ENCODE data around the gene ATXN8OS. TPM values are rescaled to one million over a fixed set of nuclear protein-coding genes. Genes with fewer than 3 reads are reported as not detected.
A peak's percentile ranks its signal among the peaks of the same experiment; 100 is the strongest.

Gene ATXN8OS
- total RNA-seq, 4 donors from 2014 or later = not detected

GRCh38 chr13:70098669-70099068 lies 9.0 kb upstream of the ATXN8OS start:
- H3K9me3 ChIP-seq = no peaks in the 10 kb centered on the region
- H3K27me3 ChIP-seq = no peaks in the 10 kb centered on the region
- TF ChIP-seq CTCF (IDR thresholded peaks at IDR 0.05) = peak in 1 of 6 experiments; percentile 16
- no peak for TF ChIP-seq POLR2A (IDR thresholded peaks at IDR 0.05)
- no peak for DNase-seq
- H3K27ac ChIP-seq = no peak overlapping the region
- no peaks in the 10 kb centered on the region for H3K4me1 ChIP-seq
- H3K36me3 ChIP-seq = no peaks in the 10 kb centered on the region
- no peak overlapping the region for H3K4me3 ChIP-seq

GRCh38 chr13:70104481-70104880 lies 3.1 kb upstream of the ATXN8OS start:
- no peaks in the 10 kb centered on the region for H3K9me3 ChIP-seq
- H3K27me3 ChIP-seq = no peaks in the 10 kb centered on the region
- no peak for TF ChIP-seq CTCF (IDR thresholded peaks at IDR 0.05)
- no peak for TF ChIP-seq POLR2A (IDR thresholded peaks at IDR 0.05)
- no peak overlapping the region for H3K4me3 ChIP-seq
- H3K27ac ChIP-seq = no peak overlapping the region
- DNase-seq = no peak
- no peaks in the 10 kb centered on the region for H3K4me1 ChIP-seq
- no peaks in the 10 kb centered on the region for H3K36me3 ChIP-seq

- TF ChIP-seq CTCF (IDR thresholded peaks at IDR 0.05) = no peak
- TF ChIP-seq POLR2A (IDR thresholded peaks at IDR 0.05) = no peak
- Histone ChIP-seq H3K36me3 (no peaks in the 10 kb centered on the region), H3K9me3 (no peaks in the 10 kb centered on the region), H3K27ac (no peak overlapping the region), H3K27me3 (no peaks in the 10 kb centered on the region), H3K4me1 (no peaks in the 10 kb centered on the region), H3K4me3 (no peak overlapping the region)
- DNase-seq = no peak
Measured at GRCh38 chr13:70107125-70107497, 515 bp upstream of the ATXN8OS start.

GRCh38 chr13:70108356-70109105 lies 905 bp downstream of the ATXN8OS start, which contains the start of gene KLHL1:
Gene KLHL1, minus strand, starts transcription at chr13:70108452. Its CDS starts 753 bp downstream, at chr13:70107699.
- no peak for TF ChIP-seq CTCF (IDR thresholded peaks at IDR 0.05)
- TF ChIP-seq POLR2A (IDR thresholded peaks at IDR 0.05) = no peak
- no peak within 1 kb of the TSS for H3K27ac ChIP-seq
- H3K27me3 ChIP-seq = no peaks in the 10 kb centered on the region
- no peak within 1 kb of the TSS for H3K4me3 ChIP-seq
- no peaks in the 10 kb centered on the region for H3K9me3 ChIP-seq
- no peak for DNase-seq
- no peaks in the 10 kb centered on the region for H3K36me3 ChIP-seq
- no peaks in the 10 kb centered on the region for H3K4me1 ChIP-seq

- Histone ChIP-seq H3K9me3 (no peaks in the 10 kb centered on the region), H3K27me3 (no peaks in the 10 kb centered on the region), H3K36me3 (no peaks in the 10 kb centered on the region), H3K4me3 (no peak overlapping the region), H3K4me1 (no peaks in the 10 kb centered on the region), H3K27ac (no peak overlapping the region)
- no peak for DNase-seq
- TF ChIP-seq CTCF (IDR thresholded peaks at IDR 0.05) = no peak
- no peak for TF ChIP-seq POLR2A (IDR thresholded peaks at IDR 0.05)
Measured at GRCh38 chr13:70117338-70117905, 9.8 kb downstream of the ATXN8OS start.
